HEK293 (cell line): ENCODE data around the gene LPO.

Experiments
- CTCF ChIA-PET: fragments of 350-600 bp; formaldehyde crosslinking; extraction: SDS; loops from one replicate; lab custom pipeline; 2021; ENCODE audit warnings: antibody characterized with exemption; lab: Yijun Ruan, JAX
- POLR2A ChIA-PET: fragments of 300-600 bp; formaldehyde crosslinking; extraction: SDS; loops from one replicate; lab custom pipeline; 2020; ENCODE audit warnings: antibody characterized with exemption, inconsistent platforms; lab: Yijun Ruan, JAX
- H3K27ac ChIP-seq: fragments of 200-500 bp; sonication (Bioruptor generic); 2 replicates; pipeline ENCODE4 v1.5.1; 2014; ENCODE audit warnings: low read depth, low read length, control low read depth, inconsistent platforms; ENCODE audit errors: extremely low read depth
- H3K36me3 ChIP-seq, 2 experiments: fragments of 200-500 bp in 1 of 2; sonication (Bioruptor generic) in 1 of 2; 1 replicate in 1 of 2; 2 replicates in 1 of 2; pipeline ENCODE4 v1.5.1; 2014 to 2017; ENCODE audit warnings: inconsistent platforms in 2 of 2, low read length in 2 of 2; ENCODE audit not compliant: control insufficient read depth in 2 of 2, insufficient read depth in 1 of 2
- H3K4me1 ChIP-seq: fragments of 200-500 bp; sonication (Bioruptor generic); 2 replicates; pipeline ENCODE4 v1.5.1; 2014; ENCODE audit warnings: mild to moderate bottlenecking, low read length, inconsistent platforms; ENCODE audit not compliant: control insufficient read depth, insufficient read depth
- H3K4me3 ChIP-seq: 2 replicates; pipeline ENCODE4 v1.5.1; 2011; ENCODE audit warnings: low read depth, mild to moderate bottlenecking, control low read depth, low read length, moderate library complexity
- H3K9me3 ChIP-seq: fragments of 200-500 bp; sonication (Bioruptor generic); 2 replicates; pipeline ENCODE4 v1.5.1; 2014; ENCODE audit warnings: low read depth, low read length, inconsistent platforms; ENCODE audit not compliant: control insufficient read depth, insufficient read depth
- AEBP2 ChIP-seq: fragments of 450-650 bp; formaldehyde crosslinking; IDR thresholded peaks from 2 replicates; pipeline ENCODE4 v1.5.1; 2016; ENCODE audit warnings: missing biosample characterization, missing genetic modification characterization, borderline replicate concordance
- FEZF1 ChIP-seq: fragments of 450-650 bp; formaldehyde crosslinking; IDR thresholded peaks from 2 replicates; pipeline ENCODE4 v1.5.1; 2016; ENCODE audit warnings: missing biosample characterization, missing genetic modification characterization
- HIC1 ChIP-seq: fragments of 450-650 bp; formaldehyde crosslinking; IDR thresholded peaks from 2 replicates; pipeline ENCODE4 v1.5.1; 2016; ENCODE audit warnings: missing biosample characterization, missing genetic modification characterization
- KLF1 ChIP-seq: fragments of 450-650 bp; formaldehyde crosslinking; IDR thresholded peaks from 2 replicates; pipeline ENCODE4 v1.5.1; 2016; ENCODE audit warnings: missing biosample characterization, missing genetic modification characterization
- MZF1 ChIP-seq: fragments of 450-650 bp; formaldehyde crosslinking; IDR thresholded peaks from 2 replicates; pipeline ENCODE4 v1.5.1; 2017; ENCODE audit warnings: missing biosample characterization, missing genetic modification characterization, borderline replicate concordance
- SCRT2 ChIP-seq: fragments of 450-650 bp; formaldehyde crosslinking; IDR thresholded peaks from 2 replicates; pipeline ENCODE4 v1.5.1; 2016; ENCODE audit warnings: missing biosample characterization, missing genetic modification characterization
- TRIM28 ChIP-seq: IDR thresholded peaks from 2 replicates; pipeline ENCODE4 v1.6.1; 2011; ENCODE audit warnings: low read length, control low read depth, borderline replicate concordance
- ZBTB7A ChIP-seq: fragments of 450-650 bp; formaldehyde crosslinking; IDR thresholded peaks from 2 replicates; pipeline ENCODE4 v1.5.1; 2016; ENCODE audit warnings: low read depth, missing biosample characterization, missing genetic modification characterization
- ZIC2 ChIP-seq: fragments of 450-650 bp; formaldehyde crosslinking; IDR thresholded peaks from 2 replicates; pipeline ENCODE4 v1.5.1; 2016; ENCODE audit warnings: missing biosample characterization, missing genetic modification characterization
- ZNF112 ChIP-seq: fragments of 450-650 bp; formaldehyde crosslinking; IDR thresholded peaks from 2 replicates; pipeline ENCODE4 v1.5.0; 2017; ENCODE audit warnings: missing biosample characterization, missing genetic modification characterization
- ZNF121 ChIP-seq: fragments of 450-650 bp; formaldehyde crosslinking; IDR thresholded peaks from 2 replicates; pipeline ENCODE4 v1.5.1; 2016; ENCODE audit warnings: missing biosample characterization, missing genetic modification characterization
- ZNF146 ChIP-seq: fragments of 450-650 bp; formaldehyde crosslinking; IDR thresholded peaks from 2 replicates; pipeline ENCODE4 v1.5.1; 2016; ENCODE audit warnings: missing biosample characterization, missing genetic modification characterization
- ZNF221 ChIP-seq: fragments of 450-650 bp; formaldehyde crosslinking; IDR thresholded peaks from 2 replicates; pipeline ENCODE4 v1.5.1; 2017; ENCODE audit warnings: missing biosample characterization, missing genetic modification characterization, borderline replicate concordance
- ZNF223 ChIP-seq: fragments of 450-650 bp; formaldehyde crosslinking; IDR thresholded peaks from 2 replicates; pipeline ENCODE4 v1.5.1; 2016; ENCODE audit warnings: missing biosample characterization, missing genetic modification characterization
- ZNF24 ChIP-seq: fragments of 450-650 bp; formaldehyde crosslinking; IDR thresholded peaks from 2 replicates; pipeline ENCODE4 v1.5.1; 2016; ENCODE audit warnings: missing biosample characterization, missing genetic modification characterization
- ZNF280C ChIP-seq: fragments of 450-650 bp; formaldehyde crosslinking; IDR thresholded peaks from 2 replicates; pipeline ENCODE4 v1.5.1; 2016; ENCODE audit warnings: missing biosample characterization, missing genetic modification characterization
- ZNF514 ChIP-seq: fragments of 450-650 bp; formaldehyde crosslinking; IDR thresholded peaks from 2 replicates; pipeline ENCODE4 v1.5.1; 2016; ENCODE audit warnings: missing biosample characterization, missing genetic modification characterization
- ZNF549 ChIP-seq: fragments of 450-650 bp; IDR thresholded peaks from 2 replicates; pipeline ENCODE4 v1.5.1; 2018; ENCODE audit warnings: missing biosample characterization, missing genetic modification characterization, mild to moderate bottlenecking, inconsistent platforms, moderate library complexity
- ZNF654 ChIP-seq: fragments of 450-650 bp; formaldehyde crosslinking; IDR thresholded peaks from 2 replicates; pipeline ENCODE4 v1.5.1; 2016; ENCODE audit warnings: low read depth, missing biosample characterization, missing genetic modification characterization
- ZSCAN18 ChIP-seq: fragments of 450-650 bp; formaldehyde crosslinking; IDR thresholded peaks from 2 replicates; pipeline ENCODE4 v1.5.1; 2016; ENCODE audit warnings: missing biosample characterization, missing genetic modification characterization
- ZSCAN30 ChIP-seq: fragments of 450-650 bp; IDR thresholded peaks from 2 replicates; pipeline ENCODE4 v1.5.1; 2018; ENCODE audit warnings: missing biosample characterization, mild to moderate bottlenecking, missing genetic modification characterization, moderate library complexity
- TF ChIP-seq, protein P1 (sequence below): fragments of 450-650 bp; formaldehyde crosslinking; IDR thresholded peaks from 2 replicates; pipeline ENCODE4 v1.5.1; 2017; ENCODE audit warnings: missing biosample characterization, missing genetic modification characterization
- TF ChIP-seq, protein P2 (sequence below): fragments of 450-650 bp; formaldehyde crosslinking; IDR thresholded peaks from 2 replicates; pipeline ENCODE4 v1.5.1; 2016; ENCODE audit warnings: missing biosample characterization, missing genetic modification characterization, borderline replicate concordance

LPO gene

GRCh38 chr17:58284613-58285421 lies 46.4 kb downstream of the LPO start (continued):
- TF ChIP-seq HIC1 (tag by site-specific recombination), result no peak
- no peak for TF ChIP-seq ZNF24 (tag by site-specific recombination)
- TF ChIP-seq, protein P1, sequence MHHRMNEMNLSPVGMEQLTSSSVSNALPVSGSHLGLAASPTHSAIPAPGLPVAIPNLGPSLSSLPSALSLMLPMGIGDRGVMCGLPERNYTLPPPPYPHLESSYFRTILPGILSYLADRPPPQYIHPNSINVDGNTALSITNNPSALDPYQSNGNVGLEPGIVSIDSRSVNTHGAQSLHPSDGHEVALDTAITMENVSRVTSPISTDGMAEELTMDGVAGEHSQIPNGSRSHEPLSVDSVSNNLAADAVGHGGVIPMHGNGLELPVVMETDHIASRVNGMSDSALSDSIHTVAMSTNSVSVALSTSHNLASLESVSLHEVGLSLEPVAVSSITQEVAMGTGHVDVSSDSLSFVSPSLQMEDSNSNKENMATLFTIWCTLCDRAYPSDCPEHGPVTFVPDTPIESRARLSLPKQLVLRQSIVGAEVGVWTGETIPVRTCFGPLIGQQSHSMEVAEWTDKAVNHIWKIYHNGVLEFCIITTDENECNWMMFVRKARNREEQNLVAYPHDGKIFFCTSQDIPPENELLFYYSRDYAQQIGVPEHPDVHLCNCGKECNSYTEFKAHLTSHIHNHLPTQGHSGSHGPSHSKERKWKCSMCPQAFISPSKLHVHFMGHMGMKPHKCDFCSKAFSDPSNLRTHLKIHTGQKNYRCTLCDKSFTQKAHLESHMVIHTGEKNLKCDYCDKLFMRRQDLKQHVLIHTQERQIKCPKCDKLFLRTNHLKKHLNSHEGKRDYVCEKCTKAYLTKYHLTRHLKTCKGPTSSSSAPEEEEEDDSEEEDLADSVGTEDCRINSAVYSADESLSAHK, result no peak
- no peak for TF ChIP-seq TRIM28

DNA sequence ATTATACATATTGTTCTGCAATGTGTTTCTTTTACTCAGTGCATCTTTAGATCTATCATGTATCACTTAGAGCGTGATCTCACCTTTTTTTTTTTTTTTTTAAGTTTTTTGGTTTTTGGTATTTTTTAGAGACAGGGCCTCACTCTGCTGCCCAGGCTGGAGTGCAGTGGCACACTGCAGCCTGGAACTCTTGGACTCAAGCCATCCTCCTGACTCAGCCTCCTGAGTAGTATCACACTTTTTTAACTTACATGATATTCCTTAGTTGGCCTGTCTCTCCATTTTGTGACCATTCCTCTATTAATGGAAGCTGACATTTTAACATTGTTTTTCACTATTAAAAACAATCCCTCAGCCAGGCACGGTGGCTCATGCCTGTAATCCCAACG lies 47.0 kb downstream of the LPO start:
- H3K4me3 ChIP-seq, result no peak overlapping the region
- H3K27ac ChIP-seq, result no peak overlapping the region
- ChIA-PET POLR2A (no interaction called here), CTCF (interaction anchor here (0.7 kb wide), 1 partner anchor 10 kb away, joined by 3 read pairs; no protein-coding TSS in a partner anchor)
- peaks cover 7% of the 10 kb centered on the region; the same call in 1 of the 2 replicates for H3K4me1 ChIP-seq
- TF ChIP-seq ZNF549 (tag by site-specific recombination), result no peak
- no peak for TF ChIP-seq ZSCAN30 (tag by site-specific recombination)
- TF ChIP-seq MZF1 (tag by site-specific recombination), result no peak
- no peak for TF ChIP-seq AEBP2
- no peak for TF ChIP-seq ZNF112 (tag by site-specific recombination)
- TF ChIP-seq ZNF146 (tag by site-specific recombination), result no peak
- no peak for TF ChIP-seq SCRT2 (tag by site-specific recombination)
- no peak for TF ChIP-seq ZSCAN18 (tag by site-specific recombination)
- TF ChIP-seq, protein P2, sequence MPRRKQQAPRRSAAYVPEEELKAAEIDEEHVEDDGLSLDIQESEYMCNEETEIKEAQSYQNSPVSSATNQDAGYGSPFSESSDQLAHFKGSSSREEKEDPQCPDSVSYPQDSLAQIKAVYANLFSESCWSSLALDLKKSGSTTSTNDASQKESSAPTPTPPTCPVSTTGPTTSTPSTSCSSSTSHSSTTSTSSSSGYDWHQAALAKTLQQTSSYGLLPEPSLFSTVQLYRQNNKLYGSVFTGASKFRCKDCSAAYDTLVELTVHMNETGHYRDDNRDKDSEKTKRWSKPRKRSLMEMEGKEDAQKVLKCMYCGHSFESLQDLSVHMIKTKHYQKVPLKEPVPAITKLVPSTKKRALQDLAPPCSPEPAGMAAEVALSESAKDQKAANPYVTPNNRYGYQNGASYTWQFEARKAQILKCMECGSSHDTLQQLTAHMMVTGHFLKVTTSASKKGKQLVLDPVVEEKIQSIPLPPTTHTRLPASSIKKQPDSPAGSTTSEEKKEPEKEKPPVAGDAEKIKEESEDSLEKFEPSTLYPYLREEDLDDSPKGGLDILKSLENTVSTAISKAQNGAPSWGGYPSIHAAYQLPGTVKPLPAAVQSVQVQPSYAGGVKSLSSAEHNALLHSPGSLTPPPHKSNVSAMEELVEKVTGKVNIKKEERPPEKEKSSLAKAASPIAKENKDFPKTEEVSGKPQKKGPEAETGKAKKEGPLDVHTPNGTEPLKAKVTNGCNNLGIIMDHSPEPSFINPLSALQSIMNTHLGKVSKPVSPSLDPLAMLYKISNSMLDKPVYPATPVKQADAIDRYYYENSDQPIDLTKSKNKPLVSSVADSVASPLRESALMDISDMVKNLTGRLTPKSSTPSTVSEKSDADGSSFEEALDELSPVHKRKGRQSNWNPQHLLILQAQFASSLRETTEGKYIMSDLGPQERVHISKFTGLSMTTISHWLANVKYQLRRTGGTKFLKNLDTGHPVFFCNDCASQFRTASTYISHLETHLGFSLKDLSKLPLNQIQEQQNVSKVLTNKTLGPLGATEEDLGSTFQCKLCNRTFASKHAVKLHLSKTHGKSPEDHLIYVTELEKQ (tag by site-specific recombination), result no peak
- TF ChIP-seq ZNF280C (tag by site-specific recombination), result no peak
- no peak for TF ChIP-seq ZNF654
- no peak for TF ChIP-seq ZNF121 (tag by site-specific recombination)
- no peak for TF ChIP-seq ZNF221 (tag by site-specific recombination)
- TF ChIP-seq ZNF223 (tag by site-specific recombination), result no peak
- TF ChIP-seq FEZF1 (tag by site-specific recombination), result no peak
- TF ChIP-seq ZNF514 (tag by site-specific recombination), result no peak
- no peak for TF ChIP-seq KLF1 (tag by site-specific recombination)
- TF ChIP-seq ZIC2 (tag by site-specific recombination), result no peak
- TF ChIP-seq ZBTB7A (tag by site-specific recombination), result no peak
- TF ChIP-seq, all 188 proteins: peak for 0
- Histone ChIP-seq H3K9me3 (no peaks in the 10 kb centered on the region), H3K36me3 (no peaks in the 10 kb centered on the region)
